Endothelial cell of umbilical vein (primary cell): ENCODE data around the gene APC2. TPM values are rescaled to one million over a fixed set of nuclear protein-coding genes. Genes with fewer than 3 reads are reported as not detected.

Experiments
- BruUV-seq: library from RNA; stranded (reverse); fragments of 400-500 nt; replicated peaks from 2 replicates; lab custom pipeline; 2021; lab: Mats Ljungman, UMichigan
- CTCF ChIA-PET: fragments of 300-600, 350-600 bp; sonication (Branson Sonifier 250); formaldehyde crosslinking; loops from one replicate; lab custom pipeline; 2021; ENCODE audit warnings: antibody characterized with exemption, inconsistent platforms; lab: Charles Lee
- POLR2A ChIA-PET: fragments of 300-600, 350-600 bp; sonication (Branson Sonifier 250); formaldehyde crosslinking; loops from one replicate; lab custom pipeline; 2021; ENCODE audit warnings: antibody characterized with exemption, inconsistent platforms; lab: Charles Lee
- DNase-seq: peaks from one replicate; pipeline ENCODE4 v3.0.0-alpha.2; 2011; ENCODE audit warnings: low read depth, low spot score
- FAIRE-seq: peaks from 2 replicates; lab custom pipeline; 2011; peaks lifted over from hg19 to GRCh38; lab: Jason Lieb, UNC
- H2AFZ ChIP-seq: 2 replicates; pipeline ENCODE4 v1.6.0; 2012; ENCODE audit warnings: low read depth, low read length, control low read depth, inconsistent platforms
- H3K27ac ChIP-seq: 2 replicates; pipeline ENCODE4 v1.5.1; 2011; ENCODE audit warnings: low read depth, mild to moderate bottlenecking, control low read depth, low read length, moderate library complexity; ENCODE audit not compliant: insufficient read depth
- H3K27me3 ChIP-seq, 2 experiments: 2 replicates each; pipeline versions ENCODE4 v1.6.0 to v1.6.1; 2011; ENCODE audit warnings: low read length in 2 of 2, mixed read lengths in 1 of 2; ENCODE audit not compliant: control insufficient read depth in 2 of 2, insufficient read depth in 2 of 2
- H3K36me3 ChIP-seq, 2 experiments: 2 replicates in 1 of 2; 3 replicates in 1 of 2; pipeline ENCODE4 v1.5.1; 2011; ENCODE audit warnings: low read length in 2 of 2, mild to moderate bottlenecking in 1 of 2, moderate library complexity in 1 of 2; ENCODE audit not compliant: control insufficient read depth in 2 of 2, insufficient read depth in 2 of 2; ENCODE audit errors: extremely low read depth in 1 of 2
- H3K4me1 ChIP-seq: 3 replicates; pipeline ENCODE4 v1.5.1; 2011; ENCODE audit warnings: mild to moderate bottlenecking, low read length; ENCODE audit not compliant: control insufficient read depth, insufficient read depth; ENCODE audit errors: extremely low read depth
- H3K4me2 ChIP-seq: 2 replicates; pipeline ENCODE4 v1.6.1; 2011; ENCODE audit warnings: low read length, control low read depth, mixed read lengths; ENCODE audit not compliant: insufficient read depth
- H3K4me3 ChIP-seq, 3 experiments: fragments of 200-600 bp in 1 of 3; sonication (generic), shearing (Covaris generic) in 1 of 3; replicated peaks in 1 of 3; 2 replicates each; pipeline ENCODE4 v1.5.1; 2011 to 2016; ENCODE audit warnings: control low read depth in 3 of 3, low read length in 3 of 3, mild to moderate bottlenecking in 2 of 3, inconsistent platforms in 1 of 3, low read depth in 1 of 3, moderate library complexity in 1 of 3; ENCODE audit not compliant: insufficient read depth in 1 of 3
- H3K79me2 ChIP-seq: 2 replicates; pipeline ENCODE4 v1.6.0; 2012; ENCODE audit warnings: low read length, inconsistent platforms; ENCODE audit not compliant: control insufficient read depth, insufficient read depth
- H3K9ac ChIP-seq: replicated peaks from 2 replicates; pipeline ENCODE3; 2011; ENCODE audit warnings: low read length, control low read depth; ENCODE audit not compliant: insufficient read depth; ENCODE audit errors: extremely low read depth
- H3K9me1 ChIP-seq: replicated peaks from 3 replicates; pipeline ENCODE4 v1.6.0; 2011; ENCODE audit warnings: mild to moderate bottlenecking, low read length; ENCODE audit not compliant: control insufficient read depth, insufficient read depth; ENCODE audit errors: extremely low read depth
- H3K9me3 ChIP-seq: replicated peaks from 2 replicates; pipeline ENCODE4 v1.5.1; 2012; ENCODE audit warnings: low read length, inconsistent platforms; ENCODE audit not compliant: control insufficient read depth, insufficient read depth
- H4K20me1 ChIP-seq: replicated peaks from 2 replicates; pipeline ENCODE3; 2011; ENCODE audit warnings: mild to moderate bottlenecking, low read length; ENCODE audit not compliant: control insufficient read depth, insufficient read depth; ENCODE audit errors: extremely low read depth
- CTCF ChIP-seq, 2 donors: IDR thresholded peaks; 1 replicate in 1 of 2; 2 replicates in 1 of 2; pipeline ENCODE4 v1.5.1; 2011; ENCODE audit warnings: low read length in 2 of 2, mild to moderate bottlenecking in 2 of 2, moderate library complexity in 2 of 2, control low read depth in 1 of 2, inconsistent platforms in 1 of 2, low read depth in 1 of 2; ENCODE audit not compliant: insufficient read depth in 1 of 2; ENCODE audit errors: extremely low read depth in 1 of 2
- EZH2 ChIP-seq: IDR thresholded peaks from 2 replicates; pipeline ENCODE4 v1.6.1; 2012; ENCODE audit warnings: borderline replicate concordance, low read depth, mild to moderate bottlenecking, moderate library complexity, low read length, inconsistent platforms; ENCODE audit not compliant: severe bottlenecking
- FOS ChIP-seq: IDR thresholded peaks from 2 replicates; pipeline ENCODE4 v1.6.1; 2011; ENCODE audit warnings: mild to moderate bottlenecking, low read length, moderate library complexity, borderline replicate concordance; ENCODE audit not compliant: insufficient read depth
- GATA2 ChIP-seq: IDR thresholded peaks from 2 replicates; pipeline ENCODE4 v1.7.0; 2011; ENCODE audit warnings: low read depth, mild to moderate bottlenecking, moderate library complexity, mixed read lengths, low read length; ENCODE audit not compliant: insufficient read length, insufficient read depth
- JUN ChIP-seq: IDR thresholded peaks from 2 replicates; pipeline ENCODE4 v1.6.1; 2011; ENCODE audit warnings: borderline replicate concordance, low read depth; ENCODE audit not compliant: insufficient read length, insufficient read depth
- MAX ChIP-seq: IDR thresholded peaks from 2 replicates; pipeline ENCODE4 v1.6.1; 2011; ENCODE audit not compliant: insufficient read depth, insufficient read length
- MYC ChIP-seq: IDR thresholded peaks from one replicate; pipeline ENCODE4 v1.6.1; 2011; ENCODE audit warnings: mild to moderate bottlenecking, low read depth, low read length
- POLR2A ChIP-seq: IDR thresholded peaks from 2 replicates; pipeline ENCODE4 v1.6.1; 2012; ENCODE audit warnings: low read depth, mild to moderate bottlenecking, control low read depth, low read length
- POLR2AphosphoS5 ChIP-seq: IDR thresholded peaks from 2 replicates; pipeline ENCODE4 v1.6.1; 2012; ENCODE audit warnings: low read depth, mild to moderate bottlenecking, control low read depth, low read length, moderate library complexity; ENCODE audit not compliant: insufficient read depth
- dilution Hi-C: fragments of 300-500 bp; cut with MboI; formaldehyde crosslinking; loops from one replicate; pipeline ENCODE4 v1.15.0; 2019; ENCODE audit warnings: low sequenced_read_pairs; ENCODE audit not compliant: extremely low pct_ligation_motif_present
- intact Hi-C: fragments of 100-400 bp; cut with micrococcal nuclease; formaldehyde crosslinking; loops from one replicate; pipeline ENCODE4 v1.10.0; 2022
- polyA plus RNA-seq, 4 experiments: library from polyadenylated mRNA; depleted of rRNA in 3 of 4; stranded (reverse) in 3 of 4; unstranded in 1 of 4; fragments of >200 nt; gene quantifications; 2 replicates each; pipeline versions ENCODE4 v1.2.1 to v1.2.3, GENCODE V29; 2011 to 2012; ENCODE audit warnings: missing spikeins in 1 of 4
- total RNA-seq: library from RNA; stranded (reverse); gene quantifications from 2 replicates; pipeline ENCODE4 v1.2.3, GENCODE V29; 2021

Gene APC2
- total and polyA plus RNA-seq, 2 donors (not counting 3 experiments of a cell fraction or from before 2014, with no cell fraction given) = 0.01 to 0.04 TPM

DNA sequence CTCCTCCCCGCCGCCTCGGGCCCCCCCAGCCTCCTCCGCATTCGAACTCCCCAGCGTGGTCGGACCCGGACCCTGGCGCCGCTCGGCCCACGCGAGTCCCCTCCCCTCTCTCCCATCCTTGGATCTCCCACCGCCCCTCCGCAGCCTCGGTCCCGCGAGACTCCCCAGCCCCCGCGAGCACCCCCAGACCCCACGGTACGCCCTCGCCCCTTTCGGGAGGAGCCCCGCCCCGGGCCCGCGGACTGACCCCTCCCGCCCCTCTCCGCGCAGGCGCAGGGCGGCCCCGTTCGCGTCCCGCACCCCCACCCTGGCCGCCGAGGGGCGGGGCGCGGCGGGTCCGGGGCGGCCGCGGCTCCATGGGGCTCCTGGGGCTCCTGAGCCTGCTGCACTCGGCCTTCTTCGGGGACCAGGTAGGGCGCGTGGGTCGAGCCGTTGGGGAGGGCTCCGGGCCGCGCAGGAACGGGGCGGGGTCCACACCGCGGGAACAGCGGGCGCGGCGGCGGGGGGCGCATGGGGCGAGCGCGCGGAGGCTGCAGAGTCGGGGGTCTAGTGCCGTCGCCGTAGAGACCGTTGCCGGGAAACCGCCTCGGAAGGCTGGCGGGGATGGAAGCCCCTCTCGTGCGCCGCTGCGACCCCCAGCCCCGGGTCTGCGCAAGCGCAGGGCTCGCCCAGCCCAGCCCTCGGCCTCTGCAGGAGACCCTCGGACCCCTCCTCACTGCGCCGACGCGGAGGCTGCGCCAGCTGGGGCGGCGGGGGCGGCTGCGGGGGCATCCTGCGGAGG is 3.8 kb upstream of the APC2 start:
- H3K79me2 ChIP-seq = peaks cover 5% of the 10 kb centered on the region
- H3K4me1 ChIP-seq = no peaks in the 10 kb centered on the region
- no peak overlapping the region for H3K4me3 ChIP-seq
- no peaks in the 10 kb centered on the region for H3K9me1 ChIP-seq
- peaks cover 7 to 10% of the 10 kb centered on the region in 2 experiments for H3K36me3 ChIP-seq
- TF ChIP-seq GATA2 (no peak), POLR2A (no peak), MYC (no peak), CTCF (IDR thresholded peaks at IDR 0.05; ENCODE audit: extremely low read depth in 1 of 2, insufficient read depth in 1 of 2, low read depth in 1 of 2, low read length in 2 of 2) (no peak), EZH2 (no peak), JUN (no peak), MAX (no peak), POLR2AphosphoS5 (no peak), FOS (no peak)
- no peaks in the 10 kb centered on the region for H4K20me1 ChIP-seq
- H3K9me3 ChIP-seq = no peaks in the 10 kb centered on the region
- DNase-seq = no peak
- no peak for FAIRE-seq
- CTCF ChIA-PET = interaction anchor here (1.0 to 3.3 kb wide), 5 partner anchors 8 to 26 kb away, joined by 4 to 28 read pairs (median 6); no protein-coding TSS in a partner anchor
- intact Hi-C loops (no loop called here), dilution Hi-C loops (no loop called here)
- H3K27me3 ChIP-seq = peaks cover 22 to 39% of the 10 kb centered on the region in 2 experiments
- H3K9ac ChIP-seq = no peak overlapping the region
- H2AFZ ChIP-seq = no peak overlapping the region
- H3K4me2 ChIP-seq = no peak overlapping the region
- POLR2A ChIA-PET = no interaction called here
- BruUV-seq = no TSS peak
- H3K27ac ChIP-seq = no peak overlapping the region
